Measurements from ENCODE around the gene SPINK7.

DNA sequence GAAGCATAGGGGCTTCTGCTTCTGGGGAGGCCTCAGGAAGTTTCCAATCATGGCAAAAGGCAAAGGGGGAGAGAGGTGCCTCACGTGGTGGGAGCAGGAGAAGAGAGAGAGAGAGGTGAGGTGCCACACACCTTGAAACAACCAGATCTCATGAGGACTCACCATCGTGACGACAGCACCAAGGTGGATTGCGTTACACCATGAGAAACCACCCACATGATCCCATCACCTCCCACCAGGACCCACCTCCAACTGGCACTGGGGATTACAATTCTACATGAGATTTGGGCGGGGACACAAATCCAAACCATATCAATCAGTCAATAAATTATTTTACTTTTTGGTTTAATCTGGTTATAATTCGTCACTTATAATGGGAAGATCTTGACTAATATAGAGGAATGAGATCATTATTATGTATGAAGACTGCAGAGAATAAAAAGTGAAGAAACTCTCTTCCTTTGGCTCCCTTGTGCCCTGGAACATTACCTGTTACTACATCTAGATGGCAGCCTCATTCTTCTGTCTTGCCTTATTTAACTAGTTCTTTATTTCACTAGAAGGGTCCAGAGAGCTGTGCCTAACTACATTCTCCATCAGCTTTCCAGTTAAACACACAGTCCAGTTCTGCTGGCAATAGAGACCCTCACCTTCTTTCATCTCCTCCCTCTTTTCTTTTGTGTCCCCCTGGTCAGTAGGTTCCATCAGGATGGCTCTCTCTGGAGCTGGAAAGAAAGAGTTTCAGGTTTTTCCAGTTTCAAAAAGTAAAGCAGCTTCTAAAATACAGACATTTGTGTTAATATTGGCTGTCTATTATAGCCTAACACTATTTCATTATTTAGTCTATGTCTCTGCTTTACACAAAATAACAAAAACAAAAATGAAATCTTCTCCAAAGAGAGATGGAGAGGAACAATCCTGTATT lies 21.7 kb upstream of the SPINK7 start:
- TF ChIP-seq, protein P1, sequence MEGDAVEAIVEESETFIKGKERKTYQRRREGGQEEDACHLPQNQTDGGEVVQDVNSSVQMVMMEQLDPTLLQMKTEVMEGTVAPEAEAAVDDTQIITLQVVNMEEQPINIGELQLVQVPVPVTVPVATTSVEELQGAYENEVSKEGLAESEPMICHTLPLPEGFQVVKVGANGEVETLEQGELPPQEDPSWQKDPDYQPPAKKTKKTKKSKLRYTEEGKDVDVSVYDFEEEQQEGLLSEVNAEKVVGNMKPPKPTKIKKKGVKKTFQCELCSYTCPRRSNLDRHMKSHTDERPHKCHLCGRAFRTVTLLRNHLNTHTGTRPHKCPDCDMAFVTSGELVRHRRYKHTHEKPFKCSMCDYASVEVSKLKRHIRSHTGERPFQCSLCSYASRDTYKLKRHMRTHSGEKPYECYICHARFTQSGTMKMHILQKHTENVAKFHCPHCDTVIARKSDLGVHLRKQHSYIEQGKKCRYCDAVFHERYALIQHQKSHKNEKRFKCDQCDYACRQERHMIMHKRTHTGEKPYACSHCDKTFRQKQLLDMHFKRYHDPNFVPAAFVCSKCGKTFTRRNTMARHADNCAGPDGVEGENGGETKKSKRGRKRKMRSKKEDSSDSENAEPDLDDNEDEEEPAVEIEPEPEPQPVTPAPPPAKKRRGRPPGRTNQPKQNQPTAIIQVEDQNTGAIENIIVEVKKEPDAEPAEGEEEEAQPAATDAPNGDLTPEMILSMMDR (IDR thresholded peaks at IDR 0.05): peak in 4 of 7 experiments; percentile 24 to 42 (median 32)
- TF ChIP-seq POLR2A (IDR thresholded peaks at IDR 0.05): no peak
- no peak for TF ChIP-seq POLR2AphosphoS5 (IDR thresholded peaks at IDR 0.05)
